Activated CD4-positive, alpha-beta T cell treated with anti-CD3 and anti-CD28 coated beads, Interleukin-2, amount 50 U/mL, for 16 hours (primary cell): ENCODE data around the gene SLC25A30.
"Not testable (repeated sequence)": the region's sequence is repeated elsewhere in the genome, so short reads cannot be mapped to it uniquely, and the experiment has no call there.

Experiments used
- DNase-seq: peaks from one replicate; pipeline ENCODE4 v3.0.0-alpha.2; 2020

The SLC25A30 gene

GRCh38 chr13:45388664-45389063, 29.5 kb downstream of the SLC25A30 start:
- DNase-seq, result no peak

GRCh38 chr13:45386892-45387575, 31.1 kb downstream of the SLC25A30 start:
- not testable (repeated sequence) for DNase-seq

GRCh38 chr13:45385907-45386553, 32.1 kb downstream of the SLC25A30 start:
- no peak for DNase-seq

GRCh38 chr13:45385320-45385719, 32.9 kb downstream of the SLC25A30 start:
- DNase-seq, result no peak

- no peak for DNase-seq
These were observed 33.5 kb downstream of the SLC25A30 start for GRCh38 chr13:45384474-45385174.

GRCh38 chr13:45382739-45383138, 35.4 kb downstream of the SLC25A30 start:
- DNase-seq, result not testable (repeated sequence)

GRCh38 chr13:45381196-45381595, 37.0 kb downstream of the SLC25A30 start:
- no peak for DNase-seq

- not testable (repeated sequence) for DNase-seq
These were observed 37.5 kb downstream of the SLC25A30 start for GRCh38 chr13:45380708-45381107.

- DNase-seq, result not testable (repeated sequence)
These were observed 38.7 kb downstream of the SLC25A30 start for GRCh38 chr13:45379516-45379915.

- DNase-seq, result not testable (repeated sequence)
These were observed 39.4 kb downstream of the SLC25A30 start for GRCh38 chr13:45378786-45379185.

GRCh38 chr13:45377314-45377713, 40.9 kb downstream of the SLC25A30 start:
- DNase-seq, result not testable (repeated sequence)

- DNase-seq, result not testable (repeated sequence)
These were observed 41.5 kb downstream of the SLC25A30 start for GRCh38 chr13:45376651-45377050.

GRCh38 chr13:45374917-45375316, 43.3 kb downstream of the SLC25A30 start:
- no peak for DNase-seq

GRCh38 chr13:45373162-45373547, 45.0 kb downstream of the SLC25A30 start:
- DNase-seq, result no peak

- DNase-seq, result no peak
These were observed 45.7 kb downstream of the SLC25A30 start for GRCh38 chr13:45372189-45373161.

- peak; percentile 43 for DNase-seq
These were observed 47.2 kb downstream of the SLC25A30 start for GRCh38 chr13:45370922-45371406.

- DNase-seq, result no peak
These were observed 49.1 kb downstream of the SLC25A30 start for GRCh38 chr13:45369116-45369515.

- no peak for DNase-seq
These were observed 49.6 kb downstream of the SLC25A30 start for GRCh38 chr13:45368571-45368970.

- DNase-seq, result no peak
These were observed 50.2 kb downstream of the SLC25A30 start for GRCh38 chr13:45368005-45368404.

GRCh38 chr13:45367358-45367757, 50.8 kb downstream of the SLC25A30 start:
- peak; percentile 95 for DNase-seq

- no peak for DNase-seq
These were observed 52.7 kb downstream of the SLC25A30 start for GRCh38 chr13:45365558-45365885.

GRCh38 chr13:45364876-45365557, 53.2 kb downstream of the SLC25A30 start:
- DNase-seq, result no peak
